Measurements from ENCODE around the gene MAP2K3.

The MAP2K3 gene

GRCh38 chr17:21253646-21254441, 30.7 kb upstream of the MAP2K3 start:
- no peaks in the 10 kb centered on the region for H3K36me3 ChIP-seq (ENCODE audit: insufficient read depth, low read length)
- no peaks in the 10 kb centered on the region for H3K9me3 ChIP-seq (ENCODE audit: low read length)
- H3K9ac ChIP-seq (ENCODE audit: low read length), result peak overlapping the region; percentile 57; the same call in 1 of the 2 replicates
- no peaks in the 10 kb centered on the region for H3F3A ChIP-seq (ENCODE audit: insufficient read depth, low read length)
- H4K20me1 ChIP-seq (ENCODE audit: insufficient read depth, low read length), result no peaks in the 10 kb centered on the region
- H3K27me3 ChIP-seq (ENCODE audit: insufficient read depth, low read length), result peaks cover 4% of the 10 kb centered on the region; the same call in 1 of the 2 replicates
- peaks cover 15% of the 10 kb centered on the region for H3K4me1 ChIP-seq (ENCODE audit: insufficient read depth, low read length, severe bottlenecking)
- TF ChIP-seq CTCF (IDR thresholded peaks at IDR 0.05; ENCODE audit: low read length) (no peak), EZH2 (IDR thresholded peaks at IDR 0.05; ENCODE audit: borderline replicate concordance, low read length) (no peak)
- no peaks in the 10 kb centered on the region for H3K9me2 ChIP-seq (ENCODE audit: low read depth, low read length)
- H3K4me3 ChIP-seq (ENCODE audit: low read depth, low read length, poor library complexity, severe bottlenecking), result peak overlapping the region; percentile 64
- peak overlapping the region; percentile 85 for H3K4me2 ChIP-seq (ENCODE audit: low read length)
- H3K79me2 ChIP-seq (ENCODE audit: insufficient read depth, low read length), result no peaks in the 10 kb centered on the region
- peak overlapping the region; percentile 90; the same call in 1 of the 2 replicates for H2AFZ ChIP-seq (ENCODE audit: low read length)
- no peak overlapping the region for H3K27ac ChIP-seq (ENCODE audit: low read depth, low read length, poor library complexity, severe bottlenecking)

DNA sequence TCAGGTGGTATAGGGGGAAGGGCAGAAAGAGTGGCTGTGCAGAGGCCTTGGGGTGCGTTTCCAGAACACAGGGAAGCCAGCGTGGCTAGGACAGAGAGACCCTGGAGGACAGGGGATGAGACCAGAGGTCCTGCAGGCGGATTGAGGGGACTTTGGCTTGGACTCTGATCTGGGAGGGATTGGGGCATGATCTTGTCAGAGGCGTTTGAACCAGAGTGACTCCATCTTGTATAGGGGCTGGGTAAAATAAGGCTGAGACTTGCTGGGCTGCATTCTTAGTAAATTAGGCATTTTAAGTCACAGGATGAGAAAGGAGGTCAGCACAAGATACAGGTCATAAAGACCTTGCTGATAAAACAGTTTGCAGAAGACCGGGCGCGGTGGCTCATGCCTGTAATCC, 25.9 kb upstream of the MAP2K3 start:
- Histone ChIP-seq H3K36me3 (ENCODE audit: insufficient read depth, low read length) (no peaks in the 10 kb centered on the region), H3K79me2 (ENCODE audit: insufficient read depth, low read length) (no peaks in the 10 kb centered on the region), H3K4me3 (ENCODE audit: low read depth, low read length, poor library complexity, severe bottlenecking) (no peak overlapping the region), H3K4me2 (ENCODE audit: low read length) (no peak overlapping the region), H3F3A (ENCODE audit: insufficient read depth, low read length) (no peaks in the 10 kb centered on the region), H3K27ac (ENCODE audit: low read depth, low read length, poor library complexity, severe bottlenecking) (no peak overlapping the region), H2AFZ (ENCODE audit: low read length) (no peak overlapping the region), H4K20me1 (ENCODE audit: insufficient read depth, low read length) (no peaks in the 10 kb centered on the region), H3K9me3 (ENCODE audit: low read length) (no peaks in the 10 kb centered on the region), H3K9me2 (ENCODE audit: low read depth, low read length) (no peaks in the 10 kb centered on the region), H3K27me3 (ENCODE audit: insufficient read depth, low read length) (no peaks in the 10 kb centered on the region), H3K4me1 (ENCODE audit: insufficient read depth, low read length, severe bottlenecking) (peaks cover 7% of the 10 kb centered on the region), H3K9ac (ENCODE audit: low read length) (no peak overlapping the region)
- TF ChIP-seq EZH2 (IDR thresholded peaks at IDR 0.05; ENCODE audit: borderline replicate concordance, low read length) (no peak), CTCF (IDR thresholded peaks at IDR 0.05; ENCODE audit: low read length) (no peak)

GRCh38 chr17:21262259-21262993, 22.1 kb upstream of the MAP2K3 start:
- Histone ChIP-seq H3K79me2 (ENCODE audit: insufficient read depth, low read length) (no peaks in the 10 kb centered on the region), H3K27ac (ENCODE audit: low read depth, low read length, poor library complexity, severe bottlenecking) (no peak overlapping the region), H3K36me3 (ENCODE audit: insufficient read depth, low read length) (no peaks in the 10 kb centered on the region), H2AFZ (ENCODE audit: low read length) (no peak overlapping the region), H3K9me3 (ENCODE audit: low read length) (no peaks in the 10 kb centered on the region), H3K27me3 (ENCODE audit: insufficient read depth, low read length) (no peaks in the 10 kb centered on the region), H4K20me1 (ENCODE audit: insufficient read depth, low read length) (no peaks in the 10 kb centered on the region), H3K9ac (ENCODE audit: low read length) (no peak overlapping the region), H3F3A (ENCODE audit: insufficient read depth, low read length) (no peaks in the 10 kb centered on the region), H3K4me2 (ENCODE audit: low read length) (no peak overlapping the region), H3K9me2 (ENCODE audit: low read depth, low read length) (no peaks in the 10 kb centered on the region), H3K4me3 (ENCODE audit: low read depth, low read length, poor library complexity, severe bottlenecking) (no peak overlapping the region), H3K4me1 (ENCODE audit: insufficient read depth, low read length, severe bottlenecking) (peaks cover 4% of the 10 kb centered on the region)
- TF ChIP-seq CTCF (IDR thresholded peaks at IDR 0.05; ENCODE audit: low read length) (no peak), EZH2 (IDR thresholded peaks at IDR 0.05; ENCODE audit: borderline replicate concordance, low read length) (no peak)

Data from OCI-LY1 (cell line).